Measurements from ENCODE around the gene PPCS. TPM values are rescaled to one million over a fixed set of nuclear protein-coding genes. Genes with fewer than 3 reads are reported as not detected.

The PPCS gene
- total and polyA plus RNA-seq, 2 of the 8 experiments (the other 6 are each of a cell fraction or from before 2014, with no cell fraction given): 24.5 to 35.3 TPM

GRCh38 chr1:42477775-42478174 lies 21.4 kb downstream of the PPCS start:
- H4K8ac ChIP-seq (ENCODE audit: extremely low read depth, insufficient read depth, low read length): no peak overlapping the region
- H2BK120ac ChIP-seq (replicated peaks; ENCODE audit: low read depth, low read length): no peak overlapping the region
- WGBS, 2 experiments (ENCODE audit: extremely low coverage in 1 of 2, insufficient coverage in 1 of 2, insufficient read length in 1 of 2, insufficient replicate concordance in 2 of 2, low coverage in 1 of 2, low lambda C conversion rate in 2 of 2, missing lambda C conversion rate in 1 of 2): 91% methylated on average over 3 of the region's 3 CpGs; no CpG with 5 or more reads in 1 of the 2 experiments
- no peaks in the 10 kb centered on the region for H3K23me2 ChIP-seq (ENCODE audit: low read depth, low read length)
- H3K79me2 ChIP-seq (ENCODE audit: control insufficient read depth in 1 of 2, insufficient read depth in 2 of 2, low read length in 2 of 2): no peaks in the 10 kb centered on the region
- no peak overlapping the region for H3K4ac ChIP-seq (replicated peaks; ENCODE audit: insufficient read length, low read depth, low read length)
- no peak overlapping the region for H3K14ac ChIP-seq (ENCODE audit: insufficient read length)
- no peaks in the 10 kb centered on the region for H3K9me3 ChIP-seq (ENCODE audit: insufficient read depth in 2 of 2, low read depth in 1 of 2, low read length in 1 of 2)
- no peak overlapping the region for H3K4me2 ChIP-seq (ENCODE audit: insufficient read depth in 1 of 2, low read depth in 2 of 2, low read length in 2 of 2)
- H3K4me3 ChIP-seq (ENCODE audit: extremely low read depth in 1 of 4, insufficient read depth in 2 of 4, low read depth in 3 of 4, low read length in 4 of 4): no peak overlapping the region
- H3K27me3 ChIP-seq (replicated peaks in 1 of 4; ENCODE audit: control insufficient read depth in 3 of 4, extremely low read depth in 1 of 4, insufficient read depth in 3 of 4, low read length in 3 of 4): no peaks in the 10 kb centered on the region
- H4K91ac ChIP-seq (replicated peaks; ENCODE audit: insufficient read length, low read length): no peak overlapping the region
- H3K56ac ChIP-seq (replicated peaks; ENCODE audit: insufficient read length, low read depth, low read length): no peak overlapping the region
- no peak for DNase-seq (ENCODE audit: low read depth in 1 of 2, low spot score in 2 of 2)
- H3K4me1 ChIP-seq (replicated peaks in 1 of 4; ENCODE audit: control insufficient read depth in 3 of 4, insufficient read depth in 4 of 4, low read length in 3 of 4): no peaks in the 10 kb centered on the region
- H3K36me3 ChIP-seq (ENCODE audit: control insufficient read depth in 2 of 4, insufficient read depth in 4 of 4, low read length in 3 of 4): no peaks in the 10 kb centered on the region
- no peak overlapping the region for H2BK15ac ChIP-seq (ENCODE audit: low read length)
- H4K20me1 ChIP-seq (replicated peaks in 1 of 2; ENCODE audit: control insufficient read depth in 1 of 2, insufficient read depth in 2 of 2, low read length in 2 of 2): no peaks in the 10 kb centered on the region
- H4K5ac ChIP-seq (ENCODE audit: insufficient read length, low read depth, low read length): no peak overlapping the region
- H3K79me1 ChIP-seq (ENCODE audit: low read depth, low read length): no peaks in the 10 kb centered on the region
- H3K9ac ChIP-seq (replicated peaks in 1 of 4; ENCODE audit: extremely low read depth in 1 of 4, low read depth in 3 of 4, low read length in 3 of 4): no peak overlapping the region
- no peak overlapping the region for H2AK5ac ChIP-seq (ENCODE audit: low read depth, low read length)
- H2BK5ac ChIP-seq (ENCODE audit: low read depth, low read length): no peak overlapping the region
- no peak overlapping the region for H3K27ac ChIP-seq (ENCODE audit: low read depth, low read length)
- ChIA-PET POLR2A (ENCODE audit: partially characterized antibody) (no interaction called here), CTCF (ENCODE audit: partially characterized antibody) (no interaction called here)
- H3K23ac ChIP-seq (ENCODE audit: insufficient read length): no peak overlapping the region
- H2BK12ac ChIP-seq (ENCODE audit: low read depth, low read length): no peak overlapping the region
- no peak overlapping the region for H2AFZ ChIP-seq (ENCODE audit: low read length)
- FAIRE-seq: no peak
- no peak overlapping the region for H3K18ac ChIP-seq (ENCODE audit: extremely low read depth, low read length)
- H2BK20ac ChIP-seq (ENCODE audit: low read length): no peak overlapping the region
- no peak for TF ChIP-seq EP300 (IDR thresholded peaks at IDR 0.05; ENCODE audit: borderline replicate concordance in 1 of 2, low read depth in 2 of 2, low read length in 2 of 2)
- TF ChIP-seq SIN3A (conservative IDR thresholded peaks at IDR 0.05 in 1 of 2, IDR thresholded peaks at IDR 0.05 in 1 of 2; ENCODE audit: low read depth in 1 of 2, low read length in 2 of 2): no peak
- no peak for TF ChIP-seq MAX (IDR thresholded peaks at IDR 0.05)
- TF ChIP-seq USF2 (IDR thresholded peaks at IDR 0.05; ENCODE audit: low read length): no peak
- TF ChIP-seq BCL11A (IDR thresholded peaks at IDR 0.05; ENCODE audit: low read depth in 2 of 2, low read length in 2 of 2): no peak
- TF ChIP-seq CEBPB (IDR thresholded peaks at IDR 0.05; ENCODE audit: low read depth, low read length): no peak
- no peak for TF ChIP-seq TAF7 (optimal IDR thresholded peaks at IDR 0.05; ENCODE audit: borderline replicate concordance, low read depth, low read length)
- no peak for TF ChIP-seq SP4 (IDR thresholded peaks at IDR 0.05; ENCODE audit: low read length)
